Liver (tissue), 3 donors: ENCODE results near the gene CNOT11.

Source experiments
- CTCF ChIP-seq: fragments of 150-350 bp; IDR thresholded peaks from 2 replicates; pipeline ENCODE4 v1.5.1; 2017; ENCODE audit warnings: improper control_type of control experiment, low read depth, low read length; ENCODE audit not compliant: missing input control
- EGR1 ChIP-seq, 2 donors: IDR thresholded peaks; 2 replicates each; pipeline ENCODE4 v1.6.1; 2016 to 2018; ENCODE audit warnings: antibody characterized with exemption in 2 of 2, low read depth in 2 of 2
- FOXA1 ChIP-seq: IDR thresholded peaks from 2 replicates; pipeline ENCODE4 v1.6.1; 2016; ENCODE audit warnings: antibody characterized with exemption
- HNF4G ChIP-seq: IDR thresholded peaks from 2 replicates; pipeline ENCODE4 v1.6.1; 2016; ENCODE audit warnings: antibody characterized with exemption
- JUND ChIP-seq, 2 donors: IDR thresholded peaks; 2 replicates each; pipeline ENCODE4 v1.6.1; 2016; ENCODE audit warnings: antibody characterized with exemption in 2 of 2
- RAD21 ChIP-seq, 2 donors: IDR thresholded peaks; 2 replicates each; pipeline ENCODE4 v1.6.1; 2016; ENCODE audit warnings: antibody characterized with exemption in 2 of 2, mild to moderate bottlenecking in 2 of 2
- RXRA ChIP-seq, 2 donors: IDR thresholded peaks; 2 replicates each; pipeline ENCODE4 v1.6.1; 2017 to 2018; ENCODE audit warnings: antibody characterized with exemption in 2 of 2, mild to moderate bottlenecking in 1 of 2
- SP1 ChIP-seq: IDR thresholded peaks from 2 replicates; pipeline ENCODE4 v1.6.1; 2018; ENCODE audit warnings: antibody characterized with exemption, mild to moderate bottlenecking
- TAF1 ChIP-seq: conservative IDR thresholded peaks from 2 replicates; pipeline ENCODE4 v1.6.1; 2016; ENCODE audit warnings: antibody characterized with exemption, mild to moderate bottlenecking
- YY1 ChIP-seq: IDR thresholded peaks from 2 replicates; pipeline ENCODE4 v1.6.1; 2016; ENCODE audit warnings: antibody characterized with exemption, mild to moderate bottlenecking
- TF ChIP-seq, protein P1 (sequence below): IDR thresholded peaks from 2 replicates; pipeline ENCODE4 v1.6.1; 2016; ENCODE audit warnings: antibody characterized with exemption
- TF ChIP-seq, protein P2 (sequence below): IDR thresholded peaks from 2 replicates; pipeline ENCODE4 v1.6.1; 2016; ENCODE audit warnings: antibody characterized with exemption, mild to moderate bottlenecking
- TF ChIP-seq, protein P3 (sequence below): IDR thresholded peaks from 2 replicates; pipeline ENCODE4 v1.6.1; 2016; ENCODE audit warnings: antibody characterized with exemption
- donor health status: healthy.
- donor health status: healthy.

- TF ChIP-seq YY1 (no peak), CTCF (no peak), RAD21 (IDR thresholded peaks at IDR 0.05) (peak in 1 of 2 donors; percentile 7), TAF1 (no peak), RXRA (IDR thresholded peaks at IDR 0.05) (no peak), JUND (IDR thresholded peaks at IDR 0.05) (no peak), HNF4G (no peak), EGR1 (IDR thresholded peaks at IDR 0.05; ENCODE audit: low read depth in 2 of 2) (no peak), FOXA1 (no peak), SP1 (no peak)
- TF ChIP-seq, protein P1, sequence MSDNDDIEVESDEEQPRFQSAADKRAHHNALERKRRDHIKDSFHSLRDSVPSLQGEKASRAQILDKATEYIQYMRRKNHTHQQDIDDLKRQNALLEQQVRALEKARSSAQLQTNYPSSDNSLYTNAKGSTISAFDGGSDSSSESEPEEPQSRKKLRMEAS: no peak
- TF ChIP-seq, protein P2, sequence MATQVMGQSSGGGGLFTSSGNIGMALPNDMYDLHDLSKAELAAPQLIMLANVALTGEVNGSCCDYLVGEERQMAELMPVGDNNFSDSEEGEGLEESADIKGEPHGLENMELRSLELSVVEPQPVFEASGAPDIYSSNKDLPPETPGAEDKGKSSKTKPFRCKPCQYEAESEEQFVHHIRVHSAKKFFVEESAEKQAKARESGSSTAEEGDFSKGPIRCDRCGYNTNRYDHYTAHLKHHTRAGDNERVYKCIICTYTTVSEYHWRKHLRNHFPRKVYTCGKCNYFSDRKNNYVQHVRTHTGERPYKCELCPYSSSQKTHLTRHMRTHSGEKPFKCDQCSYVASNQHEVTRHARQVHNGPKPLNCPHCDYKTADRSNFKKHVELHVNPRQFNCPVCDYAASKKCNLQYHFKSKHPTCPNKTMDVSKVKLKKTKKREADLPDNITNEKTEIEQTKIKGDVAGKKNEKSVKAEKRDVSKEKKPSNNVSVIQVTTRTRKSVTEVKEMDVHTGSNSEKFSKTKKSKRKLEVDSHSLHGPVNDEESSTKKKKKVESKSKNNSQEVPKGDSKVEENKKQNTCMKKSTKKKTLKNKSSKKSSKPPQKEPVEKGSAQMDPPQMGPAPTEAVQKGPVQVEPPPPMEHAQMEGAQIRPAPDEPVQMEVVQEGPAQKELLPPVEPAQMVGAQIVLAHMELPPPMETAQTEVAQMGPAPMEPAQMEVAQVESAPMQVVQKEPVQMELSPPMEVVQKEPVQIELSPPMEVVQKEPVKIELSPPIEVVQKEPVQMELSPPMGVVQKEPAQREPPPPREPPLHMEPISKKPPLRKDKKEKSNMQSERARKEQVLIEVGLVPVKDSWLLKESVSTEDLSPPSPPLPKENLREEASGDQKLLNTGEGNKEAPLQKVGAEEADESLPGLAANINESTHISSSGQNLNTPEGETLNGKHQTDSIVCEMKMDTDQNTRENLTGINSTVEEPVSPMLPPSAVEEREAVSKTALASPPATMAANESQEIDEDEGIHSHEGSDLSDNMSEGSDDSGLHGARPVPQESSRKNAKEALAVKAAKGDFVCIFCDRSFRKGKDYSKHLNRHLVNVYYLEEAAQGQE: no peak
- TF ChIP-seq, protein P3, sequence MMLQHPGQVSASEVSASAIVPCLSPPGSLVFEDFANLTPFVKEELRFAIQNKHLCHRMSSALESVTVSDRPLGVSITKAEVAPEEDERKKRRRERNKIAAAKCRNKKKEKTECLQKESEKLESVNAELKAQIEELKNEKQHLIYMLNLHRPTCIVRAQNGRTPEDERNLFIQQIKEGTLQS: no peak
These were observed 472 bp downstream of the CNOT11 start for GRCh38 chr2:101253013-101253702.
